Endothelial cell of umbilical vein (primary cell): ENCODE data around the gene MMP25.
A peak's percentile ranks its signal among the peaks of the same experiment; 100 is the strongest.

ENCODE experiments used
- EZH2 ChIP-seq: IDR thresholded peaks from 2 replicates; pipeline ENCODE4 v1.6.1; 2012; ENCODE audit warnings: borderline replicate concordance, low read depth, mild to moderate bottlenecking, moderate library complexity, low read length, inconsistent platforms; ENCODE audit not compliant: severe bottlenecking
- FOS ChIP-seq: IDR thresholded peaks from 2 replicates; pipeline ENCODE4 v1.6.1; 2011; ENCODE audit warnings: mild to moderate bottlenecking, low read length, moderate library complexity, borderline replicate concordance; ENCODE audit not compliant: insufficient read depth
- GATA2 ChIP-seq: IDR thresholded peaks from 2 replicates; pipeline ENCODE4 v1.7.0; 2011; ENCODE audit warnings: low read depth, mild to moderate bottlenecking, moderate library complexity, mixed read lengths, low read length; ENCODE audit not compliant: insufficient read length, insufficient read depth
- JUN ChIP-seq: IDR thresholded peaks from 2 replicates; pipeline ENCODE4 v1.6.1; 2011; ENCODE audit warnings: borderline replicate concordance, low read depth; ENCODE audit not compliant: insufficient read length, insufficient read depth
- MYC ChIP-seq: IDR thresholded peaks from one replicate; pipeline ENCODE4 v1.6.1; 2011; ENCODE audit warnings: mild to moderate bottlenecking, low read depth, low read length
- POLR2A ChIP-seq: IDR thresholded peaks from 2 replicates; pipeline ENCODE4 v1.6.1; 2012; ENCODE audit warnings: low read depth, mild to moderate bottlenecking, control low read depth, low read length
- POLR2AphosphoS5 ChIP-seq: IDR thresholded peaks from 2 replicates; pipeline ENCODE4 v1.6.1; 2012; ENCODE audit warnings: low read depth, mild to moderate bottlenecking, control low read depth, low read length, moderate library complexity; ENCODE audit not compliant: insufficient read depth
- TF ChIP-seq, protein P1 (sequence below), 2 donors: IDR thresholded peaks; 1 replicate in 1 of 2; 2 replicates in 1 of 2; pipeline ENCODE4 v1.5.1; 2011; ENCODE audit warnings: low read length in 2 of 2, mild to moderate bottlenecking in 2 of 2, moderate library complexity in 2 of 2, control low read depth in 1 of 2, inconsistent platforms in 1 of 2, low read depth in 1 of 2; ENCODE audit not compliant: insufficient read depth in 1 of 2; ENCODE audit errors: extremely low read depth in 1 of 2
- TF ChIP-seq, protein P2 (sequence below): IDR thresholded peaks from 2 replicates; pipeline ENCODE4 v1.6.1; 2011; ENCODE audit not compliant: insufficient read depth, insufficient read length

DNA sequence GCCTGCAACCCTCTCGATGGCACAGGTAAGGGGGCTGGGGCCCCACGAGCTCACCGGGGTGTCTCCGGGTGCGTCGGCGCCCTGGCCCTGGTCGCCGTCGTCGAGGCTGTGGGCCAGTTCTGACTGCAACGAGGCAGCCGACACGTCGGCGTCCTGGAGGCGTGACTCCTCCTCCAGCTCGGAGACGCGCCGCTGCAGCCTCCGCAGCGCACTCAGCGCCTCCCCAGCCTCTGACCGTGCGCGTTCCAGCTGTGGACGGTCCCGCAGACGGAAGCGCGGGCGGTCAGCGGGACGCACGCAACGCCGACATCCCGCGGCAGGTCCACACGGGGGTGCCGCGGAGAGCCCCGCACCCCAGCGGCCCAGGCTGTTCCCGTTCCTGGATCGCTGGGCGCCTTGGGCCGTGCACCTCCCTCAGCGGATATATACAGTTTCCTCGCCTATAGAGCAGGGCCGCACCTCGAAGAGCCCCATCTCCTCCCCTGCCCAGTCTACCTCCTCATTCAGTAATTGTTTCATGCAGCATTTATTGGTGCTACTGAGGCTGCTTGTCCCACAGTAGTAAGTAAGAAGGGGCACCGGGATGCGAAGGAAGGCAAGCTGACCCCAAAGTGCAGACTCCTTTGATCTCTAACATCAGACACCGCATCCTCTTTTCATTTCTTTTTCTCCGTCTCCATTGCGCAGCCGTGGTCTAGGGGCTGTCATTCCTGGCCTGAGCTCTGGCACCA, 16.7 kb upstream of the MMP25 start:
- TF ChIP-seq, protein P1, sequence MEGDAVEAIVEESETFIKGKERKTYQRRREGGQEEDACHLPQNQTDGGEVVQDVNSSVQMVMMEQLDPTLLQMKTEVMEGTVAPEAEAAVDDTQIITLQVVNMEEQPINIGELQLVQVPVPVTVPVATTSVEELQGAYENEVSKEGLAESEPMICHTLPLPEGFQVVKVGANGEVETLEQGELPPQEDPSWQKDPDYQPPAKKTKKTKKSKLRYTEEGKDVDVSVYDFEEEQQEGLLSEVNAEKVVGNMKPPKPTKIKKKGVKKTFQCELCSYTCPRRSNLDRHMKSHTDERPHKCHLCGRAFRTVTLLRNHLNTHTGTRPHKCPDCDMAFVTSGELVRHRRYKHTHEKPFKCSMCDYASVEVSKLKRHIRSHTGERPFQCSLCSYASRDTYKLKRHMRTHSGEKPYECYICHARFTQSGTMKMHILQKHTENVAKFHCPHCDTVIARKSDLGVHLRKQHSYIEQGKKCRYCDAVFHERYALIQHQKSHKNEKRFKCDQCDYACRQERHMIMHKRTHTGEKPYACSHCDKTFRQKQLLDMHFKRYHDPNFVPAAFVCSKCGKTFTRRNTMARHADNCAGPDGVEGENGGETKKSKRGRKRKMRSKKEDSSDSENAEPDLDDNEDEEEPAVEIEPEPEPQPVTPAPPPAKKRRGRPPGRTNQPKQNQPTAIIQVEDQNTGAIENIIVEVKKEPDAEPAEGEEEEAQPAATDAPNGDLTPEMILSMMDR (IDR thresholded peaks at IDR 0.05; ENCODE audit: extremely low read depth in 1 of 2, insufficient read depth in 1 of 2, low read depth in 1 of 2, low read length in 2 of 2): no peak
- TF ChIP-seq EZH2 (peak; percentile 76), POLR2A (no peak), POLR2AphosphoS5 (no peak), JUN (no peak), FOS (no peak), MYC (no peak), GATA2 (no peak)
- TF ChIP-seq, protein P2, sequence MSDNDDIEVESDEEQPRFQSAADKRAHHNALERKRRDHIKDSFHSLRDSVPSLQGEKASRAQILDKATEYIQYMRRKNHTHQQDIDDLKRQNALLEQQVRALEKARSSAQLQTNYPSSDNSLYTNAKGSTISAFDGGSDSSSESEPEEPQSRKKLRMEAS: no peak
